ENCODE results near the gene RHOV. TPM values are rescaled to one million over a fixed set of nuclear protein-coding genes. Genes with fewer than 3 reads are reported as not detected.

The RHOV gene
- total and polyA plus RNA-seq, 2 of the 4 experiments (the other 2 are of a cell fraction), result 0.10 TPM; not detected in 1

DNA sequence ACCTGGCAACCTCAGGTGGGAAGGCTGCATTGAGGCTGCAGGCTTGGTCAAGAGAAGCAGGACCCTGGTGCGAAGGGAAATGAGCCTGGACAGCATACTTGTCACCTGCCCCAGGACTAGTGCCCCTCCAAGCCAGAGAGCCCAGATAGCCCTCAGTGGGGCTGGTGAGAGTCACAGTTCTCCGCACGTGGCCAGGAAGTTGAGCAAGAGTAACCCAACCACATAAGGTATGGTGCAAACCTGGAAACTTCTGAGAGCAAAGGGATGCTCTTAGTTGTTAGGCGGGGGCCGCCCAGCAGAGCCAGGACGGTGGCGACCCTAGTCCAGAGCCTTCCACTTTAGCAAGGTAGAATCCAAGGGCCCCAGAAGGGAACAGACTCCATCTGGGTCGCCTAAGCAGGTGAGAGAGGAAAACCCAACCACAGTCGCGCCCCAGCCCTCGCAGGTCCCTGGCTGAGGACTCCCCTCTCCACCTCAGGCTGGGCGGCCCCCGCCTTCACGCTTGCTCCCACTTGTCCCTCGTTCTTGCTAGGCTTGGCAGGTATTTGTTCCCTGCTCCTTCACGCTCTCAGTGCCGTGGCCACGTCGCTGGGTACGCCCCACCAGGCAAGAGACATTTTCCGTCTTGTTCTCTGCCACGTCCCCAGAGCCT lies 19.1 kb upstream of the RHOV start:
- no peak overlapping the region for H3K4me2 ChIP-seq (ENCODE audit: low read depth, low read length)
- H3K36me3 ChIP-seq (ENCODE audit: control insufficient read depth, insufficient read depth, low read length), result peaks cover 6% of the 10 kb centered on the region; the same call in 1 of the 2 replicates
- intact Hi-C loops (cut with micrococcal nuclease), result loop anchor here (5.0 kb wide), 2 partner anchors 216 to 371 kb away; no protein-coding TSS in a partner anchor
- BruUV-seq (replicated peaks), result no TSS peak
- H3K27ac ChIP-seq (ENCODE audit: insufficient read depth, low read length), result no peak overlapping the region
- no peak overlapping the region for H3K23ac ChIP-seq (ENCODE audit: low read depth, low read length)
- H3K14ac ChIP-seq (replicated peaks; ENCODE audit: low read depth, low read length), result no peak overlapping the region
- H4K20me1 ChIP-seq (ENCODE audit: insufficient read depth, low read length), result peaks cover 9% of the 10 kb centered on the region; the same call in 1 of the 2 replicates
- in situ Hi-C loops (cut with MboI; ENCODE audit: low sequenced_read_pairs), result loop anchor here (5.0 kb wide), 1 partner anchor 36 kb away; no protein-coding TSS in a partner anchor
- H2BK120ac ChIP-seq (ENCODE audit: low read depth, low read length), result no peak overlapping the region
- peak overlapping the region; percentile 83 for H2AK9ac ChIP-seq (replicated peaks; ENCODE audit: low read depth, low read length, poor library complexity)
- H3K27me3 ChIP-seq (ENCODE audit: control insufficient read depth, insufficient read depth, low read length), result no peaks in the 10 kb centered on the region; the same call in 1 of the 2 replicates
- WGBS, 2 experiments (ENCODE audit: extremely low coverage in 2 of 2, insufficient read length in 1 of 2), result 82% methylated on average over 9 of the region's 22 CpGs; no CpG with 5 or more reads in 1 of the 2 experiments
- H3K79me1 ChIP-seq (ENCODE audit: low read depth in 1 of 2, low read length in 2 of 2), result peaks cover 14 to 20% of the 10 kb centered on the region in 2 experiments; a peak in 3 of 4 replicates
- H4K91ac ChIP-seq (ENCODE audit: insufficient read depth, low read depth, low read length), result no peak overlapping the region
- DNase-seq (no peak), ATAC-seq (ENCODE audit: low read depth) (no peak)
- POLR2A ChIA-PET (ENCODE audit: unreplicated experiment), result no interaction called here
- H4K5ac ChIP-seq (ENCODE audit: low read depth, low read length), result peak overlapping the region; percentile 74; the same call in 1 of the 2 replicates
- no peak overlapping the region for H3K56ac ChIP-seq (ENCODE audit: extremely low read depth, insufficient read depth, low read length)
- no peak overlapping the region for H3K4ac ChIP-seq (ENCODE audit: low read depth, low read length)
- no peak overlapping the region for H3K18ac ChIP-seq (ENCODE audit: low read depth, low read length)
- H3K9ac ChIP-seq (ENCODE audit: low read depth, low read length), result no peak overlapping the region
- H2BK15ac ChIP-seq (ENCODE audit: low read depth, low read length), result no peak overlapping the region
- H2BK20ac ChIP-seq (ENCODE audit: low read depth, low read length), result no peak overlapping the region
- H4K8ac ChIP-seq (ENCODE audit: low read depth in 2 of 2, low read length in 2 of 2), result peak overlapping the region; percentile 88 to 98; a peak in 3 of 4 replicates
- no peaks in the 10 kb centered on the region for H3K9me3 ChIP-seq (ENCODE audit: control insufficient read depth, insufficient read depth, low read length)
- CTCF ChIA-PET, result interaction anchor here (0.6 to 4.3 kb wide), 10 partner anchors 12 to 148 kb away, joined by 3 to 44 read pairs (median 8); no protein-coding TSS in a partner anchor
- no peak overlapping the region for H2BK5ac ChIP-seq (ENCODE audit: low read depth, low read length, poor library complexity, severe bottlenecking)
- H3K9me1 ChIP-seq (ENCODE audit: insufficient read depth, low read length), result 0 out of 2 replicates have a peak, but pooled peaks cover 3% of the 10 kb centered on the region
- H2AFZ ChIP-seq (replicated peaks; ENCODE audit: low read length, poor library complexity), result peak overlapping the region; percentile 96
- H3K4me1 ChIP-seq (ENCODE audit: control insufficient read depth, insufficient read depth, low read length), result peaks cover 9% of the 10 kb centered on the region; the same call in 1 of the 2 replicates
- H2AK5ac ChIP-seq (ENCODE audit: low read depth, low read length), result no peak overlapping the region; the same call in 1 of the 2 replicates
- dilution Hi-C loops (cut with HindIII; ENCODE audit: low sequenced_read_pairs, unreplicated experiment), result no loop called here
- H3K4me3 ChIP-seq (ENCODE audit: insufficient read depth, low read depth, low read length), result no peak overlapping the region
- no peak for TF ChIP-seq CEBPB (IDR thresholded peaks at IDR 0.05; ENCODE audit: low read depth, low read length)
- TF ChIP-seq, protein P1, sequence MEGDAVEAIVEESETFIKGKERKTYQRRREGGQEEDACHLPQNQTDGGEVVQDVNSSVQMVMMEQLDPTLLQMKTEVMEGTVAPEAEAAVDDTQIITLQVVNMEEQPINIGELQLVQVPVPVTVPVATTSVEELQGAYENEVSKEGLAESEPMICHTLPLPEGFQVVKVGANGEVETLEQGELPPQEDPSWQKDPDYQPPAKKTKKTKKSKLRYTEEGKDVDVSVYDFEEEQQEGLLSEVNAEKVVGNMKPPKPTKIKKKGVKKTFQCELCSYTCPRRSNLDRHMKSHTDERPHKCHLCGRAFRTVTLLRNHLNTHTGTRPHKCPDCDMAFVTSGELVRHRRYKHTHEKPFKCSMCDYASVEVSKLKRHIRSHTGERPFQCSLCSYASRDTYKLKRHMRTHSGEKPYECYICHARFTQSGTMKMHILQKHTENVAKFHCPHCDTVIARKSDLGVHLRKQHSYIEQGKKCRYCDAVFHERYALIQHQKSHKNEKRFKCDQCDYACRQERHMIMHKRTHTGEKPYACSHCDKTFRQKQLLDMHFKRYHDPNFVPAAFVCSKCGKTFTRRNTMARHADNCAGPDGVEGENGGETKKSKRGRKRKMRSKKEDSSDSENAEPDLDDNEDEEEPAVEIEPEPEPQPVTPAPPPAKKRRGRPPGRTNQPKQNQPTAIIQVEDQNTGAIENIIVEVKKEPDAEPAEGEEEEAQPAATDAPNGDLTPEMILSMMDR (conservative IDR thresholded peaks at IDR 0.05; ENCODE audit: low read depth, low read length), result no peak
- no peak for TF ChIP-seq SMC3 (IDR thresholded peaks at IDR 0.05; ENCODE audit: low read depth, low read length)
- TF ChIP-seq RCOR1 (IDR thresholded peaks at IDR 0.05; ENCODE audit: insufficient replicate concordance, low read length), result no peak
- no peak for TF ChIP-seq MAZ (IDR thresholded peaks at IDR 0.05; ENCODE audit: borderline replicate concordance, low read depth, low read length)
- no peak for TF ChIP-seq RFX5 (IDR thresholded peaks at IDR 0.05; ENCODE audit: low read depth, low read length)
- no peak for TF ChIP-seq MXI1 (IDR thresholded peaks at IDR 0.05; ENCODE audit: borderline replicate concordance, low read depth, low read length)
- no peak for TF ChIP-seq CHD1 (IDR thresholded peaks at IDR 0.05; ENCODE audit: low read depth, low read length)
- no peak for TF ChIP-seq USF2 (IDR thresholded peaks at IDR 0.05; ENCODE audit: low read depth, low read length)
- TF ChIP-seq RAD21 (IDR thresholded peaks at IDR 0.05; ENCODE audit: low read length), result no peak
- no peak for TF ChIP-seq FOS (IDR thresholded peaks at IDR 0.05; ENCODE audit: low read depth, low read length)
- TF ChIP-seq MAFK (IDR thresholded peaks at IDR 0.05; ENCODE audit: low read depth, low read length), result no peak
- no peak for TF ChIP-seq POLR2A (IDR thresholded peaks at IDR 0.05; ENCODE audit: low read depth, low read length)
- TF ChIP-seq, protein P2, sequence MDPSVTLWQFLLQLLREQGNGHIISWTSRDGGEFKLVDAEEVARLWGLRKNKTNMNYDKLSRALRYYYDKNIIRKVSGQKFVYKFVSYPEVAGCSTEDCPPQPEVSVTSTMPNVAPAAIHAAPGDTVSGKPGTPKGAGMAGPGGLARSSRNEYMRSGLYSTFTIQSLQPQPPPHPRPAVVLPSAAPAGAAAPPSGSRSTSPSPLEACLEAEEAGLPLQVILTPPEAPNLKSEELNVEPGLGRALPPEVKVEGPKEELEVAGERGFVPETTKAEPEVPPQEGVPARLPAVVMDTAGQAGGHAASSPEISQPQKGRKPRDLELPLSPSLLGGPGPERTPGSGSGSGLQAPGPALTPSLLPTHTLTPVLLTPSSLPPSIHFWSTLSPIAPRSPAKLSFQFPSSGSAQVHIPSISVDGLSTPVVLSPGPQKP (IDR thresholded peaks at IDR 0.05; ENCODE audit: borderline replicate concordance, low read depth, low read length), result no peak

All from IMR-90 (cell line).